ENCODE results near the gene CAPN1.

DNA sequence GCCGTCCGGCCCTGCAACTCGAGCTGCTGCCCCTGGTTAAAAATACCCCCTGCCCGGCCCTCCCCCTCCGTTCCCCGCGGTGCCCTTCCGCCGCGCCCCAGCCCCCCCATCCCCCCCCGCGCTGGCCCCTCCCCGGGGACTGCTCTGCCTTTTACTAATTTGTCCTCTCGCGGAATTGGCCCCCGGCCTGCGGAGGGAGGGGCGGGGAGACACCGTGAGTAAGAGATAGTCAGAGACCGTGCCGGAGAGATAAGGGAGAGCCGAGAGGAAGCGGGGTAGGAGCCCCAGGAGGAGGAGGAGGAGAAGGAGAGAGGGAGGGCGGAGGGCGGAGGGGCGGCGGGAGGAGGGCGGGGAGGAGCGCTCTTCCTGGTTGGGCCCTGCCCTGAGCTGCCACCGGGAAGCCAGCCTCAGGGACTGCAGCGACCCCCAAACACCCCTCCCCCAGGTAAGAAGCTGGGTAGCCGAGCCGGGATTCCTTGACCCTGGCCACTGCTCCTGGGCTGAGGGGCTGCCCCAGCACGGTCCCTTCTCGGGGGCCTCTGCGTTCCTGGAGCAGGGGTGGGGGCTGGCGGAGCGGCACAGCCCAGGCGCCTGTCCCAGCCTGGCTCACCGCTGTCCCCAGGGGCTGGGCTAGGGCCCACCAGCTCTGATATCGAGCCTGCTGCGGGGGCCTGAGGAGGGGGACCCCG, at the start of gene CAPN1:
- TF ChIP-seq, protein P1, sequence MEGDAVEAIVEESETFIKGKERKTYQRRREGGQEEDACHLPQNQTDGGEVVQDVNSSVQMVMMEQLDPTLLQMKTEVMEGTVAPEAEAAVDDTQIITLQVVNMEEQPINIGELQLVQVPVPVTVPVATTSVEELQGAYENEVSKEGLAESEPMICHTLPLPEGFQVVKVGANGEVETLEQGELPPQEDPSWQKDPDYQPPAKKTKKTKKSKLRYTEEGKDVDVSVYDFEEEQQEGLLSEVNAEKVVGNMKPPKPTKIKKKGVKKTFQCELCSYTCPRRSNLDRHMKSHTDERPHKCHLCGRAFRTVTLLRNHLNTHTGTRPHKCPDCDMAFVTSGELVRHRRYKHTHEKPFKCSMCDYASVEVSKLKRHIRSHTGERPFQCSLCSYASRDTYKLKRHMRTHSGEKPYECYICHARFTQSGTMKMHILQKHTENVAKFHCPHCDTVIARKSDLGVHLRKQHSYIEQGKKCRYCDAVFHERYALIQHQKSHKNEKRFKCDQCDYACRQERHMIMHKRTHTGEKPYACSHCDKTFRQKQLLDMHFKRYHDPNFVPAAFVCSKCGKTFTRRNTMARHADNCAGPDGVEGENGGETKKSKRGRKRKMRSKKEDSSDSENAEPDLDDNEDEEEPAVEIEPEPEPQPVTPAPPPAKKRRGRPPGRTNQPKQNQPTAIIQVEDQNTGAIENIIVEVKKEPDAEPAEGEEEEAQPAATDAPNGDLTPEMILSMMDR (IDR thresholded peaks at IDR 0.05), result no peak
- TF ChIP-seq, protein P2, sequence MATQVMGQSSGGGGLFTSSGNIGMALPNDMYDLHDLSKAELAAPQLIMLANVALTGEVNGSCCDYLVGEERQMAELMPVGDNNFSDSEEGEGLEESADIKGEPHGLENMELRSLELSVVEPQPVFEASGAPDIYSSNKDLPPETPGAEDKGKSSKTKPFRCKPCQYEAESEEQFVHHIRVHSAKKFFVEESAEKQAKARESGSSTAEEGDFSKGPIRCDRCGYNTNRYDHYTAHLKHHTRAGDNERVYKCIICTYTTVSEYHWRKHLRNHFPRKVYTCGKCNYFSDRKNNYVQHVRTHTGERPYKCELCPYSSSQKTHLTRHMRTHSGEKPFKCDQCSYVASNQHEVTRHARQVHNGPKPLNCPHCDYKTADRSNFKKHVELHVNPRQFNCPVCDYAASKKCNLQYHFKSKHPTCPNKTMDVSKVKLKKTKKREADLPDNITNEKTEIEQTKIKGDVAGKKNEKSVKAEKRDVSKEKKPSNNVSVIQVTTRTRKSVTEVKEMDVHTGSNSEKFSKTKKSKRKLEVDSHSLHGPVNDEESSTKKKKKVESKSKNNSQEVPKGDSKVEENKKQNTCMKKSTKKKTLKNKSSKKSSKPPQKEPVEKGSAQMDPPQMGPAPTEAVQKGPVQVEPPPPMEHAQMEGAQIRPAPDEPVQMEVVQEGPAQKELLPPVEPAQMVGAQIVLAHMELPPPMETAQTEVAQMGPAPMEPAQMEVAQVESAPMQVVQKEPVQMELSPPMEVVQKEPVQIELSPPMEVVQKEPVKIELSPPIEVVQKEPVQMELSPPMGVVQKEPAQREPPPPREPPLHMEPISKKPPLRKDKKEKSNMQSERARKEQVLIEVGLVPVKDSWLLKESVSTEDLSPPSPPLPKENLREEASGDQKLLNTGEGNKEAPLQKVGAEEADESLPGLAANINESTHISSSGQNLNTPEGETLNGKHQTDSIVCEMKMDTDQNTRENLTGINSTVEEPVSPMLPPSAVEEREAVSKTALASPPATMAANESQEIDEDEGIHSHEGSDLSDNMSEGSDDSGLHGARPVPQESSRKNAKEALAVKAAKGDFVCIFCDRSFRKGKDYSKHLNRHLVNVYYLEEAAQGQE (IDR thresholded peaks at IDR 0.05; ENCODE audit: insufficient read depth in 1 of 2, low read depth in 2 of 2, low read length in 1 of 2), result no peak
- TF ChIP-seq TCF7L2 (IDR thresholded peaks at IDR 0.05; ENCODE audit: low read depth, low read length) (no peak), POLR2AphosphoS5 (IDR thresholded peaks at IDR 0.05; ENCODE audit: low read depth, low read length) (peak; percentile 62; the same call in 1 of the 2 replicates)

All from Panc1 (cell line).